Activated naive CD8-positive, alpha-beta T cell treated with anti-CD3 and anti-CD28 coated beads for 36 hours (primary cell): Measurements from ENCODE around the gene COL26A1. TPM values are rescaled to one million over a fixed set of nuclear protein-coding genes. Genes with fewer than 3 reads are reported as not detected.

Experiments
- DNase-seq: peaks from one replicate; pipeline ENCODE4 v3.0.0; 2021
- H3K27ac Mint-ChIP-seq: one replicate; pipeline ENCODE4 v1.8.0; 2022; ENCODE audit warnings: mild to moderate bottlenecking, moderate library complexity, mixed read lengths
- H3K27me3 Mint-ChIP-seq: one replicate; pipeline ENCODE4 v1.8.0; 2022; ENCODE audit warnings: mild to moderate bottlenecking, mixed read lengths
- H3K36me3 Mint-ChIP-seq: one replicate; pipeline ENCODE4 v1.8.0; 2021; ENCODE audit warnings: mild to moderate bottlenecking, mixed read lengths
- H3K4me1 Mint-ChIP-seq: one replicate; pipeline ENCODE4 v1.8.0; 2021; ENCODE audit warnings: mixed read lengths
- H3K4me3 Mint-ChIP-seq: one replicate; pipeline ENCODE4 v1.8.0; 2022; ENCODE audit warnings: mild to moderate bottlenecking, moderate library complexity, mixed read lengths
- H3K9me3 Mint-ChIP-seq: one replicate; pipeline ENCODE4 v1.8.0; 2022; ENCODE audit warnings: mixed read lengths
- total RNA-seq, 2 experiments: library from RNA; stranded (reverse); gene quantifications; one replicate each; pipeline ENCODE4 v1.2.3, GENCODE V29; 2021

COL26A1 gene
- total RNA-seq, 2 experiments from 2014 or later: not detected

DNA sequence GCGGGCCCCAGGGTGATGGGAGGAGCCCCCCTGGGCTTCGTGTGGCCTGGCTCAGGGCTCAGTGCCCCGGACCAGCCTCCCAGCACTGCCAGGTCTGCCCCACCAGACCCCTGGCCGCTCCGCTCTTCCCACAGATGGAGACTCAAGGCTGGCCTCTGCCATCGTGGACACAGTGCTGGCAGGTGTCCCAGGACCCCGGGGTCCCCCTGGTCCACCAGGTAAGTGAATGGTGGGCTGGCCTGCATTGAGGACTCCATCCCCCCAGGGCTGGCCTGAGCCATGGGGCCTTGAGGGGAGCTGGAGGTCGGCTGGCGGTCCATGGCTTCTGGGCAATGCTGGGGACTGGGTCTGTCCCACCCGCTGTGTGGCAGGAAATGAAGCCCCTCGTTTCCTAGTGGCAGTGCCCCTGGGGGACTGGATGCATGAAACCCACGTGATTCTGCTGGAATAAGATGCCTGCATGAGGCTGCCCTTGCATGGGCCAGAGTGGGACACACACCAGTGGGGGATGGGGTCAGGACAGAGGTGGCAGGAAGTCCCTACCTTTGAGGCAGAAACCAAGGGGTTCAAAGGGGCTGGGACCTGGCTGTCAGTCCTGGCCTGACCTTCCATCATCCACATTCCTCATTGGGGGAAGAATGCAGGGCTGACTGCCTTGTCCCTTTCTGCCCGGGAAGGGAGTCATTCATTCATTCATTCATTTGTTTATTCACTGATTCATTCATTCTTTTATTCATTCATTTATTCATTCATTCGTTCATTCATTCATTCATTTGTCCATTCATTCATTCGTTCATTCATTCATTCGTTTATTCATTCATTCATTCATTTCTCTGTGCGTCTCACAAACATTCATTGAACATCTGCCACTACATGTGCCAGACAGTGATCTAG, 184.6 kb downstream of the COL26A1 start:
- no peak for DNase-seq
- H3K36me3 Mint-ChIP-seq: no peaks in the 10 kb centered on the region
- peaks cover 8% of the 10 kb centered on the region for H3K27me3 Mint-ChIP-seq
- H3K27ac Mint-ChIP-seq: no peak overlapping the region
- no peaks in the 10 kb centered on the region for H3K9me3 Mint-ChIP-seq
- H3K4me1 Mint-ChIP-seq: peaks cover 3% of the 10 kb centered on the region
- H3K4me3 Mint-ChIP-seq: no peak overlapping the region

DNA sequence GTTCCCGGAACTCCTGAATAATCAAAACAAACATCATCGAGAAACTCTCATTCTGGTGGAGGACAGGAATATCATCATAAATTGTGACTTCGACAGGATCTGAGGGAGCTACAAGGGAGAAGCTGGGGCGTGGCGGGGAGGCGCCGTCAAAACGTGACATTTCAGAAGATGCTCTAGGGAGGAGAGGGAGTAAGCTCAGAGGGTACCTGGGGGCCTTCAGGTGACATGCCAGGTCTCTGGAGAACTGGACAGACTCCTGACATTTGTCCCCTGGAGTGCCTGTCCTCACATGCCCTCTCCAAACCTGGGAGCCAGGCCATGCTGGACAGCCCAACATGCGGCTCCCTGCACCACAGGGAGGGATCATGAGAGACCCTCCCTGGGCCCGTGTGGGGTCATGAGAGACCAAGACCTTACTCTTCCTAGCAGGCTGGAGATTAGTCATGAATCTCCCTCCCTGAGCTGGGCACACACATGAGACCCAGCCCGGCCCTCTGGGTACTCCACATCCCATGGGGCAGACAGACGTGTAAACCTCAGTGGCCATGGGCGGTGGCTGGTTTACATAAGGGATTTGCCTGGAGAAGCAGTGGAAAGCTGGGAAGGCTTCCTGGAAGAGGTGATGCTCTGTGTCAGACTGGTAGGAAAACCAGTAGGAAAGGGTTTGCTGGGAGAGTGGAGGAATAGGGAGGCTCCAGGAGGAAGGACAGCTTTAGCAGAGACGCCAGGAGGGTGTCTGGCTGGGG, 185.4 kb downstream of the COL26A1 start:
- Mint-ChIP-seq H3K36me3 (no peaks in the 10 kb centered on the region), H3K27ac (no peak overlapping the region), H3K4me3 (no peak overlapping the region), H3K27me3 (peaks cover 4% of the 10 kb centered on the region), H3K9me3 (no peaks in the 10 kb centered on the region), H3K4me1 (no peaks in the 10 kb centered on the region)
- DNase-seq: no peak

DNA sequence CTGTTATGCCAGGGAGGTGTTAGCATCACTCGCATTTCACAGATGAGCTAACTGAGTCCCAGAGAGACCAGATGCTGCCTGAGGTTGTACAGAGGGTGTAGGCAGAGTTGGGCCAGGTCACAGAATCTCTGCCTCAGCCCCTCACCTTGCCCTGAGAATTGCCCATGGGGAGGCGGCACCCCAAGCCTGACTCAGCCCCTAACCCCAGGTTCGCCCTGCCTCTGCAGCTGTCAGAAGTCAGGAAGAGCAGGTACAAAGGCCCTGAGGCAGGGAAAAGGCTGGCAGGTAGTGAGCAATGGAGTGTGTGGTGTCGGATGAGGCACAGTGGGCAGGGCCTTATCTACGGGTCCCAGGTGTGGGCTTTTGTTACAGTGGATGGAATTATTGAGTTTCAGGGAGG, 187.1 kb downstream of the COL26A1 start:
- Mint-ChIP-seq H3K27ac (no peak overlapping the region), H3K4me3 (no peak overlapping the region), H3K27me3 (peaks cover 4% of the 10 kb centered on the region), H3K36me3 (no peaks in the 10 kb centered on the region), H3K9me3 (no peaks in the 10 kb centered on the region), H3K4me1 (no peaks in the 10 kb centered on the region)
- DNase-seq: no peak

DNA sequence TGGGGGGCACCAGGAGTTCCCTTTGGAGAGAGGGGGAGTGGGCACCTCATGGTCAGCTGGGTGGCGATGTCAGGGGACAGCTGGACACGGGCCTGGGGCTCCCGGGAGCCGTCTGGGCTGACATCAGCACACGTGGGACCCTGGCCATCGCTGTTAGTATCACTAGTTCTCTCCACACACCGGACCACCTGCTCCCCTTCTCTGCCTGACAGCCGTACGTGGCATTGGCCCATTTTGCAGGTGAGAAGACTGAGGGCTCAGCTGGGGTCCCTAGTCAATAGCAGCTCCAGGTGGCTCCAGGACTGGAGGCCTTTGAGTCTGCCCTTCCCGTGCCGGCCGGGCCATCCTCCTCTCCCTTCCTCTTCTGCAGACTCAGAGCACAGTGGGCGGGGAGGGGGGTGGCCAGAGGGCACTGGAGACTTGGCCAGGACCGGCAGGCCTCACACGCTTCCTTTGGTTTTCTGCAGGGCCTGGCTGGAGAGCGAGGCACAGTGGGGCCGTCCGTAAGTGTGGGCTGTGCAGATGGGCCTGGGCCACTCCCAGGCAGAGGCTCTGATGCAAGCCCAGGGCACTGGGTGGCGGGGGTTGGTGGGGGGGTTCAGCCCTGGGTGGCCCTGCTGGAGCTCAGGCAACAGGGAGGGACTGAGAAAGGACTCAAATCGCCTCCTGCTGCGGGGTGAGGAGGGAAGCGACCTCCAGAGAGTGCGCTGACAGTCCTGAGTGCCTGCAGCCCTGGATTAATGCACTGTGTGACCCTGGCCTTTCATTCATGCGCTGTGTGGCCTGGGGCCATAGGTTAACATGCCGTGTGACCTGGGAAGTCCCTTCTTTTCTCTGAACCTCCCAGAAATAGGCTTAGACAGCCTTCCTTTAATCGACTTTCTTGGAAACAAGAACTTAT, 188.2 kb downstream of the COL26A1 start:
- H3K27ac Mint-ChIP-seq: no peak overlapping the region
- no peaks in the 10 kb centered on the region for H3K9me3 Mint-ChIP-seq
- H3K4me3 Mint-ChIP-seq: no peak overlapping the region
- H3K36me3 Mint-ChIP-seq: no peaks in the 10 kb centered on the region
- H3K4me1 Mint-ChIP-seq: no peaks in the 10 kb centered on the region
- peaks cover 4% of the 10 kb centered on the region for H3K27me3 Mint-ChIP-seq
- no peak for DNase-seq

DNA sequence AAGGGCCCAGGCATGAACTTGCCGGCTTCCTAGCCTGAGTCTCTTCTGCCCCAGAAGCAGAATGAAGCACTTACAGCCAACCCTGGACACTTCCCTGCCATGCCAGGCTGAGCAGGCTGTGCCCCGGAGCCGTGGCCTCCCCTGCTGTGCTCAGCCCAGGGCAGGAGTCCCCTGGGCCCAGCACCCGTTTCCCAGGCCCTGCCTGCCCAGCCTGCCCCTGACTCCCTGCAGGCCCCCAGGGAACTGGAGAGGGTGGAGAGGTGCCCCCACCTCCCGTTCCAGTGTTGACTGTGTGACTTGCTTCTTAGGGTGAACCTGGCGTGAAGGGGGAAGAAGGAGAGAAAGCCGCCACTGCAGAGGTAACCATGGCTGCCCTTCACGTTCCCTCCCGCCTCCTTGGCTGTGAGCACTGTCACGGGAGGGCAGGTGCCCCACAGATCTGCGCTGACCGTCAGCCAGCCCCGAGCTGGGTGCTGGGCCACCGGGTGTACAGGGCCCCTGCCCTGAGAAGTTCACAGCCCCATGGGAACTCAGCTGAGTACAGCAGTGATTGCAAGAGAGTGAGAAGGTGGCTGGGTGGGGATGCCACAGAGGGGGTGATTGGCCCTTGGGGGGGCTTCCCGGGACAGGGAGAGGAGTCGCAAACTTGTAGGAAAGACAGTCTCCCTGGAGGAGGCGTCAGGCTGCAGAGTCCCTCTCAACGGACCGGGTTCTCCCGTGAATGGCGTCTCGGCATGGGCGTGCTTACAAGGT, 190.5 kb downstream of the COL26A1 start:
- Mint-ChIP-seq H3K27ac (no peak overlapping the region), H3K4me1 (no peaks in the 10 kb centered on the region), H3K27me3 (peaks cover 4% of the 10 kb centered on the region), H3K9me3 (no peaks in the 10 kb centered on the region), H3K36me3 (no peaks in the 10 kb centered on the region), H3K4me3 (no peak overlapping the region)
- DNase-seq: no peak

DNA sequence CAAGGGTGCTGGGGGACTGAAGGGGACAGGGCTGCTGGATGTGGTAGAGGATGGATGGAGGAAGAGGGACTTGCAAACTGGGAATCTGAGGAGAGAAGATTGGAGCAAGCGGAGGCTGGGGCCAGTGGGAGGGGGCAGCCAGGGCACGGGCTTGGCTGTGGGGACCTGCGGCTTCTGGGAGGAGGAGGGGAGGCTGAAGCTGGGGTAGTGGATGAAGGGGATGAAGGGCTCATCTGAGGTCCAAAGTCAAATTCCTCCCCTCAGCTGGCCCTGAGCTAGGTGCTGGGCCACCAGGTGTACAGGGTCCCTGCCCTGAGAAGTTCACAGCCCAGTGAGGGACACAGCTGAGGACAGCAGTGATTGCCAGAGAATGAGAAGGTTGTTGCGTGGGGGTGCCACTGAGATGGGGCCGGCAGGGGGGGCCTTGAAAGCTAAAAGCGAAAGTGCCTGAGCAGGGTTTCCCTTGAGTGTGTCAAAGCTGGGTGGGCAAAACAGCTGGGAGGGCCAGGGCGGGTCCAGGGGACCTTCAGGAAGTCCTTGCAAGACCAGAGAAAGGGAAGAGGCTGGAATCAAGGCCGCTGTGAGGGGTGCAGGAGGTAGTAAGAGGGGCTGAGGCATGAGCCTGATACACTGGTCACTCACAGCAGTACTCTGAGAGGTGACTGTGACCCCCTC, 191.2 kb downstream of the COL26A1 start:
- Mint-ChIP-seq H3K9me3 (no peaks in the 10 kb centered on the region), H3K36me3 (no peaks in the 10 kb centered on the region), H3K27me3 (peaks cover 4% of the 10 kb centered on the region), H3K4me3 (no peak overlapping the region), H3K27ac (no peak overlapping the region), H3K4me1 (no peaks in the 10 kb centered on the region)
- no peak for DNase-seq

DNA sequence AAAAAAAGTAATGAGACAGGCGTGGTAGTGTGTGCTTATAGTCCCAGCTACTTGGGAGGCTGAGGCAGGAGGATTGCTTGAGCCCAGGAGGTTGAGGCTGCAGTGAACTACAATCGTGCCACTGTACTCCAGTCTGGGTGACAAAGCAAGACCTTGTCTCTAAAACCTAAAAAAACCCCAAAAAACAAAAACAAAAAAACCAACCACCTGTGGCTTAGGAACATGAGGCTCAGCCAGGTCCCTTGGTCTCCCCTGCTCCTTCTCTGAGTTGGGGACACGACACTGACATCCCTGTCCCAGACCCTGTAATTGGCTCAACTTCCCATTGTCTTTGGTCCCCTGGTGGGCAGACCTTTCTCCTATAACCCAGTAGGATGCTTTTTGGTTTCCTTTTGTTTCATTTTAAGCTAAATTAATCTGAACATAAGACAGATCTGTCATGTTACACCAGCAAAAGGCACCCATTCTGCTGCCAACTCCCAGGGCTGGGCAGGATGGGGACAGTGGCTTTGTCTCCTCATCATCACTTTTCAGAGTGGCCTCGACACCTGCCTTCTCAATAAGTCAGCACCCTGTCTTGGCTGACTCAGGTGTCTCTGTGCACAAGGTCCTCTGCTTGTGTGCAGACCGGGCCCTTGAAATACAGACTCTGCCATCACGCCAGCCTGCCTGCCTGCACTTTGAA, 192.1 kb downstream of the COL26A1 start:
- no peaks in the 10 kb centered on the region for H3K4me1 Mint-ChIP-seq
- H3K36me3 Mint-ChIP-seq: no peaks in the 10 kb centered on the region
- no peak overlapping the region for H3K4me3 Mint-ChIP-seq
- peaks cover 2% of the 10 kb centered on the region for H3K27me3 Mint-ChIP-seq
- H3K27ac Mint-ChIP-seq: no peak overlapping the region
- H3K9me3 Mint-ChIP-seq: no peaks in the 10 kb centered on the region
- DNase-seq: no peak

DNA sequence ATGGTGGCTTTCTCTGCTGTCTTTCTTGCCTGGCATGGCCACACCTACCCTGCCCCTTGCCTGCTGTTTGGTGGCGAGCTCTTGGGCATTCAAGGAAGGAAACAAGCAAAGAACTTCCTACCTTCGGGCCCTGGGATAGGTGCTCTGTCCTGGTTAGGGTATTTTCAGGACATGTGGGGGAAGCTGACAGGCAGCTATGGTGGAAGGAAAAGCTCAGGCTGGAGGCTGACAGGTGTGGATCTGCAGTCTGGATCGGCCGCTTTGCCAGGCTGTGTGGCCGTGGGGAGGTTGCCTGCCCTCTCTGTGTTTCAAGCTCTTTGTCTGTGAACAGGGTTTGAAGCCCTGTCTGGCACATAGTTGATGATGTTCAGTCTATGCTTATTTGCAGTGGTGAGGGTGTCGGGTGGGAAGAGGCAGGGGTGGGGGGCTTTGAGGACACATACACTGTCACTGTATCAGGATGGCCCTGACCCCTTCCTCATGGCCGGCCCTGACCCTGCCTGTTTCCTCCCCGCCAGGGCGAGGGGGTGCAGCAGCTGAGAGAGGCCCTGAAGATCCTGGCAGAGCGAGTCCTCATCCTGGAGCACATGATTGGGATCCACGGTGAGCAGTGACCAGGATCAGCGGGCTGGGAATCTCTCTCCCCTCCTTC, 192.7 kb downstream of the COL26A1 start:
- no peaks in the 10 kb centered on the region for H3K4me1 Mint-ChIP-seq

DNA sequence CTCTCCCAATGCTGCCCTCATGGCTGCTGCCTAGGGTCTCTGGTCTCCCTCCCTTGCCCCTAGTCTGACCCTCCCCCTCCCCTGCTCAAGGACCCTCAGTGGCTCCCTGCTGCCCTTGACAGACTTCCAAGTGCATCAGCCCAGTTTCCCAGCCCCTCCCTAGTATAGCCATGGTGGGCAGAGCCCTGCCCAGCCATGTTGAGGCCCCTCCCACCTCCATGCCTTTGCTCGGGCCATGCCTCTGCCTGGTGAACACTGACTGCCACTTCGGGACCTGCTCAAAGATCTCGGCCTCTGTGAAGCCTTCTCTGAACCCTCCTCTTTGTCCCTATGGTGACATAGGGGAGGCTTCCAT, 193.2 kb downstream of the COL26A1 start:
- Mint-ChIP-seq H3K4me1 (no peaks in the 10 kb centered on the region), H3K36me3 (no peaks in the 10 kb centered on the region), H3K27me3 (no peaks in the 10 kb centered on the region), H3K4me3 (no peak overlapping the region), H3K27ac (no peak overlapping the region), H3K9me3 (no peaks in the 10 kb centered on the region)
- DNase-seq: no peak

More for the DNA sequence above, 192.7 kb downstream of the COL26A1 start:
- no peaks in the 10 kb centered on the region for H3K36me3 Mint-ChIP-seq
- DNase-seq: no peak
- no peaks in the 10 kb centered on the region for H3K9me3 Mint-ChIP-seq
- H3K27ac Mint-ChIP-seq: no peak overlapping the region
- no peaks in the 10 kb centered on the region for H3K27me3 Mint-ChIP-seq
- H3K4me3 Mint-ChIP-seq: no peak overlapping the region

DNA sequence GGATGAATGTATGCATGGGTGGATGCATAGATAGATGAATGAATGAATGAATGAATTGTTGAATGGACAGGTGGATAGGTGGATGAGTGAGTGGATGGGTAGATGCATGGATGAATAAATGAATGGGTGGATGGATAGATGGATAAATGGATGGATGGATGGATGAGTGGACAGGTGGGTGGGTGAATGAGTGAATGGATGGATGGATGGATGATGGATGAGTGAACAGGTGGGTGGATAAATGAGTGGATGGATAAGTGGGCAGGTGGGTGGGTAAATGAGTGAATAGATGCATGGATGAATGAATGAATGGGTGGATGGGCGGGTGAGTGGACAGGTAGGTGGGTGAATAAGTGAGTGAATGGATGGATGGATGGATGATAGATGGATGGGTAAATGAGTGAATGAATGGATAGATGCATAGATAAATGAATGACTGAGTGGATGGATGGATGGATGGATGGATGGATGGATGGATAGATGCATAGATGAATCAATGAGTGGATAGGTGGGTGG, 193.8 kb downstream of the COL26A1 start:
- Mint-ChIP-seq H3K9me3 (no peaks in the 10 kb centered on the region), H3K27me3 (peaks cover 3% of the 10 kb centered on the region), H3K4me1 (no peaks in the 10 kb centered on the region), H3K4me3 (no peak overlapping the region), H3K27ac (no peak overlapping the region), H3K36me3 (no peaks in the 10 kb centered on the region)
- DNase-seq: no peak

DNA sequence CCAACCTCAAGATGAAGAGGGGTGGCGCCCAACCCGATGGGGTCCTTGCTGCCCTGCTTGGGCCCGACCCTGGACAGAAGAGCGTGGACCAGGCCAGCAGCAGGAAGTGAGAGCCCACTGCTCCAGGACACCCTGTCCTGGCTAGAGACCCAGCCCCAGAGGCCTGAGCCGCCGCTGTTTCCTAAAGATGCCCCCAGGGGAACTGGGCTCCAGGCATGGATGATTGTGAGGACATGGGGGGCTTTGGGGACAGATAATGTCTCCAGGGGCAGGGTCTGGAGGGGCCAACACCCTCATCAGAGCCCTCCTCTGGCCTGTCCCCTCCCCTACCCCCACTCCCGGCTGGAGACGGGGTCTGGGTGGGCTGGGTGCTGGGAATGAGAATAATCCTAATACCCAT, 194.7 kb downstream of the COL26A1 start:
- DNase-seq: no peak
- Mint-ChIP-seq H3K36me3 (no peaks in the 10 kb centered on the region), H3K4me3 (no peak overlapping the region), H3K27ac (no peak overlapping the region), H3K27me3 (peaks cover 5% of the 10 kb centered on the region), H3K9me3 (no peaks in the 10 kb centered on the region), H3K4me1 (no peaks in the 10 kb centered on the region)

DNA sequence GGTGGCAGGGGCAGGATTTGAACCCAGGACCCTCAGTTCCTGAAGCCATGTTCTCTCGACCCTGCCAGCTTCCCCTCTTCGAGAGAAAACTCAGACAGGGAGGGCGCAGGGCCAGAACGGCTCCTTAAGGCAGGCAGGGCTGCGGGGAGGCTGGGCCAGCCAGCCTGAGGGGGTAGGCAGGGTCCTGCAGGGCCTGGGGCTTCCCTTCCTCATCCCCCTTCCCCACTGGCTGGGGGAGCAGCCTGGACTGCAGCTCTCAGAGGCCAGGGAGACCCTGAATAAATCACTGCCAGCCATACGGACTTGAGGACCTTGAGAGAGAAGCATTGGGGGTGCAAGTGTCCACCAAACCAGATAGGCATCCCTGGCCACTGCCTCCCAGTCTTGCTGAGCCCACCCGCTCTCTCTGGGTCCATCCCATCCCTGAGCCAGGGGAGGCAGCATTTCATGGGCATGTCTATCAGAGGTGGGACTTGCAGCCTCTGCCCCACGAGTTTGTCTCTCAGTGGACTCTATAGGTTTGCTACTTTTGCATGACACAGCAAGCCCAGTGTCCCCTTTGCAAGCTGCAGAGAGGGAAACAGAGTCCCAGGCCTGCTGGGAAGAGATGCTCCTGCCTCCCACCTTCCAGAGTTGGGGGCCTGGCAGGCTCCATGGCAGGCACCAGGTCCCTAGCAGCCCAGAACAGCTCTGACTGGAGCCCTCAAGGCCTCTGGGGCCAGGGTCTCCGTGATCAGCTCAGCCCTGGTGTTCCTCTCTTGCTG, 195.5 kb downstream of the COL26A1 start:
- Mint-ChIP-seq H3K27ac (no peak overlapping the region), H3K27me3 (peaks cover 10% of the 10 kb centered on the region)

More for the DNA sequence above, 195.5 kb downstream of the COL26A1 start:
- DNase-seq: no peak
- no peaks in the 10 kb centered on the region for H3K9me3 Mint-ChIP-seq
- H3K4me1 Mint-ChIP-seq: no peaks in the 10 kb centered on the region
- no peaks in the 10 kb centered on the region for H3K36me3 Mint-ChIP-seq
- no peak overlapping the region for H3K4me3 Mint-ChIP-seq
